IMR-90 (cell line): ENCODE measurements around the gene RTBDN. TPM values are rescaled to one million over a fixed set of nuclear protein-coding genes. Genes with fewer than 3 reads are reported as not detected.

Source experiments
- ATAC-seq: fragments of 200-7000 bp; cut with Tn5 transposase; 2 replicates; pipeline ENCODE4 v1.9.1; 2020; ENCODE audit warnings: low read depth, mild to moderate bottlenecking, moderate library complexity
- BruUV-seq: library from RNA; stranded (reverse); fragments of 400-500 nt; replicated peaks from 2 replicates; lab custom pipeline; 2021; lab: Mats Ljungman, UMichigan
- CTCF ChIA-PET: fragments of 300-600 bp; formaldehyde crosslinking; extraction: SDS; loops from one replicate; lab custom pipeline; 2021; ENCODE audit warnings: antibody characterized with exemption; lab: Yijun Ruan, JAX
- POLR2A ChIA-PET: fragments of 300-600 bp; sonication (Branson Sonifier 250); formaldehyde crosslinking; loops from one replicate; lab custom pipeline; 2022; ENCODE audit warnings: antibody characterized with exemption; ENCODE audit not compliant: unreplicated experiment; lab: Charles Lee
- DNase-seq: peaks from one replicate; pipeline ENCODE4 v3.0.0; 2013
- H2AFZ ChIP-seq: replicated peaks from 2 replicates; pipeline ENCODE3; 2013; ENCODE audit warnings: low read length, mild to moderate bottlenecking; ENCODE audit not compliant: poor library complexity
- H2AK5ac ChIP-seq: 2 replicates; pipeline ENCODE4 v1.6.1; 2013; ENCODE audit warnings: low read depth, low read length, inconsistent platforms
- H2AK9ac ChIP-seq: replicated peaks from 2 replicates; pipeline ENCODE3; 2013; ENCODE audit warnings: mild to moderate bottlenecking, low read depth, low read length, moderate library complexity; ENCODE audit not compliant: poor library complexity
- H2BK120ac ChIP-seq: 2 replicates; pipeline ENCODE4 v1.6.1; 2013; ENCODE audit warnings: low read depth, low read length, inconsistent platforms
- H2BK15ac ChIP-seq: 3 replicates; pipeline ENCODE4 v1.6.1; 2013; ENCODE audit warnings: low read depth, low read length, inconsistent platforms
- H2BK20ac ChIP-seq: 2 replicates; pipeline ENCODE4 v1.6.1; 2013; ENCODE audit warnings: low read depth, mild to moderate bottlenecking, inconsistent platforms, low read length, moderate library complexity
- H2BK5ac ChIP-seq: 2 replicates; pipeline ENCODE4 v1.6.1; 2013; ENCODE audit warnings: mild to moderate bottlenecking, low read depth, low read length, inconsistent platforms; ENCODE audit not compliant: poor library complexity, severe bottlenecking
- H3K14ac ChIP-seq: replicated peaks from 2 replicates; pipeline ENCODE4 v1.6.1; 2013; ENCODE audit warnings: low read depth, low read length, inconsistent platforms
- H3K18ac ChIP-seq: 2 replicates; pipeline ENCODE4 v1.6.1; 2013; ENCODE audit warnings: low read depth, low read length, control low read depth
- H3K23ac ChIP-seq: 2 replicates; pipeline ENCODE4 v1.6.1; 2013; ENCODE audit warnings: low read depth, low read length, inconsistent platforms
- H3K27ac ChIP-seq: 2 replicates; pipeline ENCODE4 v1.5.1; 2013; ENCODE audit warnings: mild to moderate bottlenecking, control low read depth, low read length; ENCODE audit not compliant: insufficient read depth
- H3K27me3 ChIP-seq: 2 replicates; pipeline ENCODE4 v1.6.1; 2013; ENCODE audit warnings: low read length; ENCODE audit not compliant: control insufficient read depth, insufficient read depth
- H3K36me3 ChIP-seq: 2 replicates; pipeline ENCODE4 v1.6.1; 2013; ENCODE audit warnings: low read length, mixed read lengths; ENCODE audit not compliant: control insufficient read depth, insufficient read depth
- H3K4ac ChIP-seq: 2 replicates; pipeline ENCODE4 v1.6.1; 2013; ENCODE audit warnings: low read depth, low read length, inconsistent platforms
- H3K4me1 ChIP-seq: 2 replicates; pipeline ENCODE4 v1.6.1; 2013; ENCODE audit warnings: low read length, mixed read lengths; ENCODE audit not compliant: control insufficient read depth, insufficient read depth
- H3K4me2 ChIP-seq: 2 replicates; pipeline ENCODE4 v1.6.1; 2013; ENCODE audit warnings: low read depth, mild to moderate bottlenecking, control low read depth, low read length, moderate library complexity
- H3K4me3 ChIP-seq: 2 replicates; pipeline ENCODE4 v1.5.1; 2013; ENCODE audit warnings: low read depth, mild to moderate bottlenecking, control low read depth, low read length, moderate library complexity; ENCODE audit not compliant: insufficient read depth
- H3K56ac ChIP-seq: 2 replicates; pipeline ENCODE4 v1.6.1; 2013; ENCODE audit warnings: low read length, inconsistent platforms; ENCODE audit not compliant: insufficient read depth; ENCODE audit errors: extremely low read depth
- H3K79me1 ChIP-seq, 2 experiments: 2 replicates each; pipeline ENCODE4 v1.6.1; 2013; ENCODE audit warnings: low read length in 2 of 2, inconsistent platforms in 1 of 2, low read depth in 1 of 2
- H3K9ac ChIP-seq: 2 replicates; pipeline ENCODE4 v1.6.1; 2013; ENCODE audit warnings: low read depth, low read length, control low read depth
- H3K9me1 ChIP-seq: 2 replicates; pipeline ENCODE4 v1.6.1; 2013; ENCODE audit warnings: low read length, inconsistent platforms; ENCODE audit not compliant: insufficient read depth
- H3K9me3 ChIP-seq: 2 replicates; pipeline ENCODE4 v1.6.1; 2013; ENCODE audit warnings: low read length; ENCODE audit not compliant: control insufficient read depth, insufficient read depth
- H4K20me1 ChIP-seq: 2 replicates; pipeline ENCODE4 v1.6.1; 2013; ENCODE audit warnings: low read length, inconsistent platforms; ENCODE audit not compliant: insufficient read depth
- H4K5ac ChIP-seq: 2 replicates; pipeline ENCODE4 v1.6.1; 2013; ENCODE audit warnings: mild to moderate bottlenecking, low read depth, low read length, control low read depth
- H4K8ac ChIP-seq, 2 experiments: 2 replicates each; pipeline ENCODE4 v1.6.1; 2013; ENCODE audit warnings: low read depth in 2 of 2, low read length in 2 of 2, control low read depth in 1 of 2, inconsistent platforms in 1 of 2
- H4K91ac ChIP-seq: 2 replicates; pipeline ENCODE4 v1.6.1; 2013; ENCODE audit warnings: low read depth, low read length, inconsistent platforms; ENCODE audit not compliant: insufficient read depth
- BHLHE40 ChIP-seq: fragments of 150-350 bp; IDR thresholded peaks from 2 replicates; pipeline ENCODE4 v1.6.1; 2016; ENCODE audit warnings: mild to moderate bottlenecking, low read depth, low read length
- CEBPB ChIP-seq: IDR thresholded peaks from 2 replicates; pipeline ENCODE4 v1.6.1; 2012; ENCODE audit warnings: low read depth, low read length, improper control_type of control experiment
- CHD1 ChIP-seq: IDR thresholded peaks from 2 replicates; pipeline ENCODE4 v1.6.1; 2012; ENCODE audit warnings: low read depth, low read length, improper control_type of control experiment
- CTCF ChIP-seq: conservative IDR thresholded peaks from 2 replicates; pipeline ENCODE4 v1.5.1; 2012; ENCODE audit warnings: mild to moderate bottlenecking, low read depth, low read length, improper control_type of control experiment
- FOS ChIP-seq: fragments of 150-350 bp; IDR thresholded peaks from 2 replicates; pipeline ENCODE4 v1.6.1; 2016; ENCODE audit warnings: low read depth, low read length
- MAZ ChIP-seq: IDR thresholded peaks from 2 replicates; pipeline ENCODE4 v1.6.1; 2012; ENCODE audit warnings: low read depth, mild to moderate bottlenecking, low read length, improper control_type of control experiment, moderate library complexity, borderline replicate concordance
- MXI1 ChIP-seq: IDR thresholded peaks from 2 replicates; pipeline ENCODE4 v1.6.1; 2012; ENCODE audit warnings: low read depth, mild to moderate bottlenecking, low read length, moderate library complexity, borderline replicate concordance
- POLR2A ChIP-seq: IDR thresholded peaks from 2 replicates; pipeline ENCODE4 v1.6.1; 2012; ENCODE audit warnings: mild to moderate bottlenecking, low read depth, low read length
- RAD21 ChIP-seq: IDR thresholded peaks from 2 replicates; pipeline ENCODE4 v1.6.1; 2012; ENCODE audit warnings: low read length, improper control_type of control experiment
- SMC3 ChIP-seq: fragments of 150-350 bp; IDR thresholded peaks from 2 replicates; pipeline ENCODE4 v1.6.1; 2016; ENCODE audit warnings: low read depth, mild to moderate bottlenecking, antibody characterized with exemption, low read length, moderate library complexity
- USF2 ChIP-seq: fragments of 150-350 bp; IDR thresholded peaks from 2 replicates; pipeline ENCODE4 v1.6.1; 2017; ENCODE audit warnings: mild to moderate bottlenecking, antibody characterized with exemption, low read length, low read depth
- WGBS, 2 experiments: methylation state at CpG; one replicate each; pipeline versions ENCODE4 v1.1.5 to v1.1.7; 2013; ENCODE audit warnings: missing lambda C conversion rate in 2 of 2; ENCODE audit not compliant: insufficient read length in 1 of 2; ENCODE audit errors: extremely low coverage in 2 of 2; 5-methylcytosine and 5-hydroxymethylcytosine counted together
- dilution Hi-C: fragments of 300-500 bp; cut with HindIII; formaldehyde crosslinking; loops from one replicate; pipeline ENCODE4 v1.14.3; 2018; ENCODE audit warnings: low sequenced_read_pairs; ENCODE audit not compliant: unreplicated experiment
- in situ Hi-C: fragments of 300-500 bp; cut with MboI; formaldehyde crosslinking; loops from 3 replicates; pipeline ENCODE4 v1.14.3; 2019; ENCODE audit warnings: low sequenced_read_pairs, inconsistent platforms, mixed read lengths
- intact Hi-C: fragments of 100-400 bp; cut with micrococcal nuclease; formaldehyde crosslinking; loops from 2 replicates; pipeline ENCODE4 v1.10.0; 2022
- polyA plus RNA-seq, 3 experiments: library from polyadenylated mRNA; depleted of rRNA; stranded (reverse); fragments of >200 nt; gene quantifications; 2 replicates each; pipeline ENCODE4 v1.2.3, GENCODE V29; 2012; ENCODE audit warnings: low replicate concordance in 1 of 3
- total RNA-seq: library from RNA; depleted of rRNA; stranded (reverse); fragments of >200 nt; gene quantifications from 2 replicates; pipeline ENCODE4 v1.2.3, GENCODE V29; 2012
- TF ChIP-seq, protein P1 (sequence below): fragments of 150-350 bp; IDR thresholded peaks from 2 replicates; pipeline ENCODE4 v1.6.1; 2016; ENCODE audit warnings: low read depth, mild to moderate bottlenecking, low read length, moderate library complexity, borderline replicate concordance

RTBDN gene
- total and polyA plus RNA-seq, 2 of the 4 experiments (the other 2 are of a cell fraction): 0.07 TPM; not detected in 1

DNA sequence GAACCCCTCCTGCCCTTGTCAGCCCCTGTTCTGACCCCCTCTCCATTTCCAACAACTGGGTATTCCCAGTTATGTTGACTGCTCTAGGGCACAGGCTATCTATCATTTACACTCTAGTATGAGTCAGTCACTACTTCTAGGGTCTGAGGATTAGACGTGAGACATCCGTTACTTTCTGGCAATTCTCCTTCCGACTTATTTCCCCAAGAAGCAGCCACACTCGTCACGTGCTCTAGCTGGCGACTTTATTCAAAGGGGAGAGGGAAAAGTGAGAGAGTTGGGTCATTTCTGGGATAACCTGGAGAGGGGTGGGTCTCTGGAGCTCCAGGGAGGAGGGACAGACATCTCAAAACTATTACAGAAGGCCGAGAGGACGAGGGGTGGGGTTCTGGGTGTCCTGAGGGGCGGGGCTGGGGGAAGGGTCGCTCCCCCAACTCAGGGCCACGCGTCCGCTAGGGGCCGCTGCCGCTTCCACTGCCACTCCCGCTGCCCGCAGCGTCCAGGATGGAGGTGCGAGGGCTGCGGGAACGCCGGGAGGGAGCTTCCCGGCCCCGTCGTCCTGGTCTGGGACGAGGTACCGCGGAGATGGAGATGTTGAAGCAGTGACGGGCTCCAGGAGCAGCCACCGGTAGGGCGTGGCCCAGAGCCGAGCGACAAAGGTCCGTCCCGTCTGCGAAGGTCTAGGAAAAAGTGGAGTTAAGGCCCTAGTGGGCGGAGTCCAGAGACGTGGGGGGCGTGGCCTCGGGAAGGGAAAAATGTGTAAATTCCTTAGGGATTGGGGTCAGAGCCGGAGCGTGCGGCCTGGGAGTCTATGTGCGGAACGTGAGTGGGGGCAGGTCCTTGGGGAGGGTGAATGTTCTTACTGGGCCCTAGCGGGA, 8.9 kb downstream of the RTBDN start (continued):
- TF ChIP-seq MAZ: no peak

DNA sequence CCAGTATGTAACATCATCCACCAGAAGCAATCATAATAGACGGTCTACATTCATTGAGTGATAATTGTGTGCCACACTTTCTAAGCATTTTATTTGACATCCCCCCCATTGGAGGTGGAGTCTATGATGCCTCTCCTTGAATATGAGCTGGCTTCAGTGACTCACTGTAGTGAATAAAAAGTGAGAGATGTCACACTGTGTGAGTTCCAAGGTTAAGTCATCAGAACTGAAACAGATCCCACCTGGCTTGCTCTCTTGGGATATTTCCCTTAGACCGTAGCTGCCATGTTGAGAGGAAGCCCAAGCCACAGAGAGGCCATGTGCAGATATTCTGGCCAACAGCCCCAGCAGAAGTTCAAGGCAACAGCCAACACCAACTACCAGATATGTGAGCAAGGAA, 12.6 kb downstream of the RTBDN start:
- H3K36me3 ChIP-seq: no peaks in the 10 kb centered on the region
- no peak for TF ChIP-seq MXI1
- no peak for TF ChIP-seq CEBPB
- TF ChIP-seq FOS: no peak
- TF ChIP-seq BHLHE40: no peak
- no peak for TF ChIP-seq SMC3
- TF ChIP-seq USF2: no peak
- TF ChIP-seq RAD21: no peak
- TF ChIP-seq, protein P1, sequence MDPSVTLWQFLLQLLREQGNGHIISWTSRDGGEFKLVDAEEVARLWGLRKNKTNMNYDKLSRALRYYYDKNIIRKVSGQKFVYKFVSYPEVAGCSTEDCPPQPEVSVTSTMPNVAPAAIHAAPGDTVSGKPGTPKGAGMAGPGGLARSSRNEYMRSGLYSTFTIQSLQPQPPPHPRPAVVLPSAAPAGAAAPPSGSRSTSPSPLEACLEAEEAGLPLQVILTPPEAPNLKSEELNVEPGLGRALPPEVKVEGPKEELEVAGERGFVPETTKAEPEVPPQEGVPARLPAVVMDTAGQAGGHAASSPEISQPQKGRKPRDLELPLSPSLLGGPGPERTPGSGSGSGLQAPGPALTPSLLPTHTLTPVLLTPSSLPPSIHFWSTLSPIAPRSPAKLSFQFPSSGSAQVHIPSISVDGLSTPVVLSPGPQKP: no peak
- no peak for TF ChIP-seq CHD1
- TF ChIP-seq CTCF: no peak
- no peak for TF ChIP-seq MAZ
- TF ChIP-seq POLR2A: no peak

More for the DNA sequence above, 12.6 kb downstream of the RTBDN start:
- intact Hi-C loops (no loop called here), in situ Hi-C loops (no loop called here), dilution Hi-C loops (no loop called here)
- no peak overlapping the region for H4K91ac ChIP-seq
- H3K9me1 ChIP-seq: no peaks in the 10 kb centered on the region
- H2AK9ac ChIP-seq: no peak overlapping the region
- CTCF ChIA-PET: interaction anchor here (1.4 kb wide), 1 partner anchor 26 kb away, joined by 3 read pairs; no protein-coding TSS in a partner anchor
- no TSS peak for BruUV-seq
- H2BK20ac ChIP-seq: no peak overlapping the region
- no peak overlapping the region for H3K56ac ChIP-seq
- POLR2A ChIA-PET: no interaction called here
- no peak overlapping the region for H3K4ac ChIP-seq
- ATAC-seq (no peak), DNase-seq (no peak)
- H3K9ac ChIP-seq: no peak overlapping the region
- no peak overlapping the region for H3K4me2 ChIP-seq
- H2BK5ac ChIP-seq: no peak overlapping the region
- H3K18ac ChIP-seq: no peak overlapping the region
- H2AFZ ChIP-seq: no peak overlapping the region
- no peak overlapping the region for H3K4me3 ChIP-seq
- no peak overlapping the region for H2AK5ac ChIP-seq
- no peak overlapping the region for H4K5ac ChIP-seq
- no peak overlapping the region for H3K23ac ChIP-seq
- H4K8ac ChIP-seq: no peak overlapping the region
- 50% methylated on average over 1 of the region's 2 CpGs; no CpG with 5 or more reads in 1 of the 2 experiments for WGBS, 2 experiments
- no peak overlapping the region for H3K27ac ChIP-seq
- H3K9me3 ChIP-seq: no peaks in the 10 kb centered on the region
- no peaks in the 10 kb centered on the region for H3K79me1 ChIP-seq
- H4K20me1 ChIP-seq: no peaks in the 10 kb centered on the region
- no peak overlapping the region for H2BK120ac ChIP-seq
- no peak overlapping the region for H2BK15ac ChIP-seq
- no peaks in the 10 kb centered on the region for H3K27me3 ChIP-seq
- no peak overlapping the region for H3K14ac ChIP-seq
- H3K4me1 ChIP-seq: no peaks in the 10 kb centered on the region
